A549 (cell line): ENCODE measurements around the gene TTC33.
A peak's percentile ranks its signal among the peaks of the same experiment; 100 is the strongest.

Experiments
- CEBPB ChIP-seq, 2 experiments: fragments of >200 bp in 1 of 2; sonication (Bioruptor Twin) in 1 of 2; formaldehyde crosslinking in 1 of 2; IDR thresholded peaks; 2 replicates each; pipeline ENCODE4 v1.6.1; 2012 to 2016
- CTCF ChIP-seq: fragments of >200 bp; sonication (Bioruptor Twin); formaldehyde crosslinking; IDR thresholded peaks from 3 replicates; pipeline ENCODE4 v1.5.1; 2016
- ELK1 ChIP-seq: fragments of 150-350 bp; IDR thresholded peaks from 2 replicates; pipeline ENCODE4 v1.6.1; 2014; ENCODE audit warnings: low read depth, mild to moderate bottlenecking, low read length
- JUNB ChIP-seq: fragments of >200 bp; sonication (Bioruptor Twin); formaldehyde crosslinking; IDR thresholded peaks from 2 replicates; pipeline ENCODE4 v1.6.1; 2016
- MAFK ChIP-seq: fragments of 450-650 bp; IDR thresholded peaks from 2 replicates; pipeline ENCODE4 v1.6.1; 2014; ENCODE audit not compliant: partially characterized antibody
- POLR2A ChIP-seq: IDR thresholded peaks from 2 replicates; pipeline ENCODE4 v1.6.1; 2012; ENCODE audit warnings: mild to moderate bottlenecking, low read length
- REST ChIP-seq: fragments of 200-600 bp; sonication (generic); IDR thresholded peaks from 2 replicates; pipeline ENCODE4 v1.6.1; 2016; ENCODE audit warnings: antibody characterized with exemption, mild to moderate bottlenecking, moderate library complexity
- RFX5 ChIP-seq: fragments of 450-650 bp; IDR thresholded peaks from 2 replicates; pipeline ENCODE4 v1.7.1; 2014; ENCODE audit warnings: antibody characterized with exemption, mild to moderate bottlenecking, moderate library complexity
- ZSCAN20 ChIP-seq: fragments of 250-450 bp; sonication (Bioruptor Pico); IDR thresholded peaks from 2 replicates; pipeline ENCODE4 v1.8.0; 2022; ENCODE audit warnings: mild to moderate bottlenecking, moderate library complexity
- TF ChIP-seq, protein P1 (sequence below): fragments of 250-450 bp; sonication (Bioruptor Pico); IDR thresholded peaks from 2 replicates; pipeline ENCODE4 v1.5.0; 2021; ENCODE audit warnings: mild to moderate bottlenecking, moderate library complexity, borderline replicate concordance
- TF ChIP-seq, protein P2 (sequence below): fragments of >200 bp; sonication (Bioruptor Twin); formaldehyde crosslinking; IDR thresholded peaks from 3 replicates; pipeline ENCODE4 v1.6.1; 2016

DNA sequence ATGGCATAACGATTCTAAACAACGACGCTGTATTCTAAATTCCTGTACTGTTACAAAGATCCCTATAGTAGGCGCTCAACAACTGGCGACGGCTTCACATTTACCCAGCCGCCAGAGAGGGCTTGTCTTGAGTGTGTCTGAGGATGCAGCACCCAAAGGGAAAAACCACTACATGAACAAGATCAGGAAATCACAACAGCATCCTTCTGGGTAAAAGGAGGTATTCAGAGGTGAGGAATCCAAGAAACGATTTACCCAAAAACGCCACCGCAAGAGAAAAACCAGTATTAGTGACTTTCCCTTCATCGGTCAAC, 711 bp downstream of the TTC33 start:
- TF ChIP-seq POLR2A (no peak), CTCF (peak; percentile 77), RFX5 (no peak), MAFK (no peak), REST (no peak), ZSCAN20 (no peak), JUNB (no peak), CEBPB (IDR thresholded peaks at IDR 0.05) (no peak), ELK1 (no peak)
- TF ChIP-seq, protein P1, sequence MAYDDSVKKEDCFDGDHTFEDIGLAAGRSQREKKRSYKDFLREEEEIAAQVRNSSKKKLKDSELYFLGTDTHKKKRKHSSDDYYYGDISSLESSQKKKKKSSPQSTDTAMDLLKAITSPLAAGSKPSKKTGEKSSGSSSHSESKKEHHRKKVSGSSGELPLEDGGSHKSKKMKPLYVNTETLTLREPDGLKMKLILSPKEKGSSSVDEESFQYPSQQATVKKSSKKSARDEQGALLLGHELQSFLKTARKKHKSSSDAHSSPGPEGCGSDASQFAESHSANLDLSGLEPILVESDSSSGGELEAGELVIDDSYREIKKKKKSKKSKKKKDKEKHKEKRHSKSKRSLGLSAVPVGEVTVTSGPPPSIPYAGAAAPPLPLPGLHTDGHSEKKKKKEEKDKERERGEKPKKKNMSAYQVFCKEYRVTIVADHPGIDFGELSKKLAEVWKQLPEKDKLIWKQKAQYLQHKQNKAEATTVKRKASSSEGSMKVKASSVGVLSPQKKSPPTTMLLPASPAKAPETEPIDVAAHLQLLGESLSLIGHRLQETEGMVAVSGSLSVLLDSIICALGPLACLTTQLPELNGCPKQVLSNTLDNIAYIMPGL (CRISPR knock-in tag) = no peak
- TF ChIP-seq, protein P2, sequence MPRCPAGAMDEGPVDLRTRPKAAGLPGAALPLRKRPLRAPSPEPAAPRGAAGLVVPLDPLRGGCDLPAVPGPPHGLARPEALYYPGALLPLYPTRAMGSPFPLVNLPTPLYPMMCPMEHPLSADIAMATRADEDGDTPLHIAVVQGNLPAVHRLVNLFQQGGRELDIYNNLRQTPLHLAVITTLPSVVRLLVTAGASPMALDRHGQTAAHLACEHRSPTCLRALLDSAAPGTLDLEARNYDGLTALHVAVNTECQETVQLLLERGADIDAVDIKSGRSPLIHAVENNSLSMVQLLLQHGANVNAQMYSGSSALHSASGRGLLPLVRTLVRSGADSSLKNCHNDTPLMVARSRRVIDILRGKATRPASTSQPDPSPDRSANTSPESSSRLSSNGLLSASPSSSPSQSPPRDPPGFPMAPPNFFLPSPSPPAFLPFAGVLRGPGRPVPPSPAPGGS = 0 out of 3 replicates have a peak, but pooled peaks have one; percentile 27
